Smooth muscle cell (in vitro differentiated cells): ENCODE results near the gene COCH. TPM values are rescaled to one million over a fixed set of nuclear protein-coding genes. Genes with fewer than 3 reads are reported as not detected.

ENCODE experiments used
- DNase-seq: peaks from one replicate; lab custom pipeline; 2025; ENCODE audit not compliant: unreplicated experiment; lab: John Stamatoyannopoulos, UW
- H2AFZ ChIP-seq: fragments of 200-600 bp; sonication (generic); 2 replicates; pipeline ENCODE4 v1.6.0; 2016; ENCODE audit warnings: antibody characterized with exemption, low read depth, mild to moderate bottlenecking
- H3F3A ChIP-seq: fragments of 200-600 bp; sonication (generic); 2 replicates; pipeline ENCODE4 v1.6.0; 2017; ENCODE audit warnings: antibody characterized with exemption, low read depth
- H3K27ac ChIP-seq: fragments of 200-600 bp; sonication (generic); 2 replicates; pipeline ENCODE4 v1.5.1; 2016; ENCODE audit warnings: low read depth, mild to moderate bottlenecking
- H3K27me3 ChIP-seq: fragments of 200-600 bp; sonication (generic); 2 replicates; pipeline ENCODE4 v1.6.1; 2016; ENCODE audit warnings: low read depth, mild to moderate bottlenecking
- H3K36me3 ChIP-seq: fragments of 200-600 bp; sonication (generic); 2 replicates; pipeline ENCODE4 v1.5.1; 2016; ENCODE audit warnings: low read depth
- H3K4me1 ChIP-seq: fragments of 200-600 bp; sonication (generic); 2 replicates; pipeline ENCODE4 v1.5.1; 2016; ENCODE audit warnings: low read depth
- H3K4me2 ChIP-seq: fragments of 200-600 bp; sonication (generic); 2 replicates; pipeline ENCODE4 v1.6.0; 2016; ENCODE audit warnings: mild to moderate bottlenecking
- H3K4me3 ChIP-seq: fragments of 200-600 bp; sonication (generic); 2 replicates; pipeline ENCODE4 v1.5.1; 2016; ENCODE audit warnings: mild to moderate bottlenecking
- H3K79me2 ChIP-seq: fragments of 200-600 bp; sonication (generic); 2 replicates; pipeline ENCODE4 v1.6.0; 2016; ENCODE audit warnings: low read depth, mild to moderate bottlenecking
- H3K9ac ChIP-seq: fragments of 200-600 bp; sonication (generic); 2 replicates; pipeline ENCODE4 v1.6.0; 2016; ENCODE audit warnings: low read depth
- H3K9me3 ChIP-seq: fragments of 200-600 bp; sonication (generic); replicated peaks from 2 replicates; pipeline ENCODE4 v1.5.1; 2016; ENCODE audit warnings: low read depth
- H4K20me1 ChIP-seq: fragments of 200-600 bp; sonication (generic); 2 replicates; pipeline ENCODE4 v1.6.0; 2016; ENCODE audit warnings: low read depth
- CTCF ChIP-seq: fragments of 200-600 bp; sonication (generic); IDR thresholded peaks from 2 replicates; pipeline ENCODE4 v1.5.1; 2017; ENCODE audit warnings: borderline replicate concordance, mild to moderate bottlenecking, antibody characterized with exemption; ENCODE audit not compliant: insufficient read depth, poor library complexity, severe bottlenecking
- WGBS: methylation state at CpG from one replicate; pipeline ENCODE4 v1.1.7; 2016; ENCODE audit warnings: low lambda C conversion rate; 5-methylcytosine and 5-hydroxymethylcytosine counted together
- polyA plus RNA-seq: library from polyadenylated mRNA; unstranded; fragments of >200 nt; fragmentation: Nextera tagmentation; extraction: Ambion mirVana; gene quantifications from 2 replicates; pipeline ENCODE4 v1.2.1, GENCODE V29; 2016
- total RNA-seq: library from RNA; depleted of rRNA; stranded (reverse); fragments of >200 nt; gene quantifications from 2 replicates; pipeline ENCODE4 v1.2.3, GENCODE V29; 2014

COCH gene
- total and polyA plus RNA-seq, 2 experiments from 2014 or later, result 0.13 to 0.78 TPM

- 85% methylated on average over 4 of the region's 4 CpGs for WGBS
- no peak overlapping the region for H2AFZ ChIP-seq
Observed at GRCh38 chr14:30848449-30849240, 25.7 kb upstream of the COCH start.

GRCh38 chr14:30849354-30849753 is 25.0 kb upstream of the COCH start:
- H3K9me3 ChIP-seq, result no peaks in the 10 kb centered on the region
- no peaks in the 10 kb centered on the region for H3K4me1 ChIP-seq
- no peak overlapping the region for H2AFZ ChIP-seq
- H3K9ac ChIP-seq, result no peak overlapping the region
- no peak overlapping the region for H3K4me2 ChIP-seq
- H3F3A ChIP-seq, result no peaks in the 10 kb centered on the region
- H3K79me2 ChIP-seq, result no peaks in the 10 kb centered on the region
- H3K36me3 ChIP-seq, result no peaks in the 10 kb centered on the region
- H3K27me3 ChIP-seq, result peaks cover 14% of the 10 kb centered on the region
- H3K27ac ChIP-seq, result no peak overlapping the region
- WGBS, result 100% methylated on average over 1 of the region's 1 CpG
- no peak overlapping the region for H3K4me3 ChIP-seq
- DNase-seq, result no peak
- TF ChIP-seq CTCF, result no peak
- H4K20me1 ChIP-seq, result no peaks in the 10 kb centered on the region

More at GRCh38 chr14:30848449-30849240, 25.7 kb upstream of the COCH start:
- H3K4me1 ChIP-seq, result no peaks in the 10 kb centered on the region
- no peak for TF ChIP-seq CTCF
- no peaks in the 10 kb centered on the region for H3K79me2 ChIP-seq
- no peak overlapping the region for H3K4me2 ChIP-seq
- peaks cover 14% of the 10 kb centered on the region for H3K27me3 ChIP-seq
- no peaks in the 10 kb centered on the region for H3K9me3 ChIP-seq
- H3F3A ChIP-seq, result no peaks in the 10 kb centered on the region
- no peak overlapping the region for H3K27ac ChIP-seq
- no peak for DNase-seq
- no peaks in the 10 kb centered on the region for H3K36me3 ChIP-seq
- H4K20me1 ChIP-seq, result no peaks in the 10 kb centered on the region
- H3K9ac ChIP-seq, result no peak overlapping the region
- H3K4me3 ChIP-seq, result no peak overlapping the region

DNA sequence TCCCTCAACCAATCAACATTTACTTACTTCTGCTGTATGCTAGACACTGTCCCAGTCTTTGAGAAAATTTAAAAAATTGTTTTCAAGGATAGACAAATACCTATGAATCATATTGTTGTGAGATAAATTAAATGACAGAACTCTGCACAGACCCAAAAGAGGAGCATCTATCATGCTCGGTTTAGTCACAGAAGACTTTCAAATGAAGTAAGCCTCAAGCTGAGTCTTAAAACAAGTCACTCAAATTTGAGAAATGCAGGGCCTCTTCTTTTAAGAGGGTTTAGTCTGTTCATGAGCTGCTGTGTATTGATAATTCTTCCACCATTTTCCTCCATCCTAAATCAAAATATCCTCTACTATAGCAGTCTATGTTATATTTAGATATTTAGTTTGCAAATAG is 24.4 kb upstream of the COCH start:
- no peak overlapping the region for H3K27ac ChIP-seq
- no peaks in the 10 kb centered on the region for H3K36me3 ChIP-seq
- no peaks in the 10 kb centered on the region for H4K20me1 ChIP-seq
- 87% methylated on average over 1 of the region's 1 CpG for WGBS
- no peak overlapping the region for H3K4me3 ChIP-seq
- H2AFZ ChIP-seq, result no peak overlapping the region
- H3F3A ChIP-seq, result no peaks in the 10 kb centered on the region
- H3K9ac ChIP-seq, result no peak overlapping the region
- peaks cover 13% of the 10 kb centered on the region for H3K27me3 ChIP-seq
- TF ChIP-seq CTCF, result no peak
- DNase-seq, result no peak
- no peaks in the 10 kb centered on the region for H3K79me2 ChIP-seq
- no peaks in the 10 kb centered on the region for H3K4me1 ChIP-seq
- H3K9me3 ChIP-seq, result no peaks in the 10 kb centered on the region
- H3K4me2 ChIP-seq, result no peak overlapping the region

DNA sequence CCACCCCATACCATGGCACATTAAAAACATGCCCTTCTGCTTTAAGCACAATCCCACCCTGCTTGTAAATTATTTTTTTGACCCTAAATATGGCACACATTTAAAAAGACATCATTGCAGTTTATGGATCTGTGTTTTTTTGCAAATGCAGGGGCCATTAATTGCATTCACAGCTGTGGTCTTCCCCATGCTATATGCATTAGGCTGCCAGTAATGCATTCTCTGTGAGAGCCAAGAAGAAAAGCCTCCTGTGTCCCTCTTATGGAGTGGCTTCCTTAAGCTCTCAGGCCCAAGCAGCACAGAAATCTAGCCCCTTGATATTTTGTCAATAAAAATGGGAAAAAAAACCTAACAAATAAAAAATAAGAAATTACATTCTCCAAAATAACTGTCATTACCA is 20.4 kb upstream of the COCH start:
- no peak for TF ChIP-seq CTCF
- H3K27ac ChIP-seq, result no peak overlapping the region

More for the DNA sequence above, 20.4 kb upstream of the COCH start:
- H3K4me3 ChIP-seq, result no peak overlapping the region
- no peak overlapping the region for H3K9ac ChIP-seq
- H3F3A ChIP-seq, result no peaks in the 10 kb centered on the region
- H3K4me2 ChIP-seq, result no peak overlapping the region
- no peaks in the 10 kb centered on the region for H3K9me3 ChIP-seq
- no peaks in the 10 kb centered on the region for H4K20me1 ChIP-seq
- DNase-seq, result no peak
- H3K36me3 ChIP-seq, result no peaks in the 10 kb centered on the region
- H3K27me3 ChIP-seq, result no peaks in the 10 kb centered on the region
- no peaks in the 10 kb centered on the region for H3K79me2 ChIP-seq
- H2AFZ ChIP-seq, result no peak overlapping the region
- no peaks in the 10 kb centered on the region for H3K4me1 ChIP-seq
